SK-N-SH treated with all-trans-retinoic acid at 6 μM for 48 hours (cell line): ENCODE measurements around the gene SEPTIN7.

ENCODE experiments used
- BACH2 ChIP-seq: fragments of 250-450 bp; sonication (Bioruptor Pico); IDR thresholded peaks from 2 replicates; pipeline ENCODE4 v1.9.0; 2021; ENCODE audit warnings: mild to moderate bottlenecking, borderline replicate concordance
- PATZ1 ChIP-seq: fragments of 250-450 bp; sonication (Bioruptor Pico); IDR thresholded peaks from 2 replicates; pipeline ENCODE4 v1.8.0; 2020; ENCODE audit warnings: mild to moderate bottlenecking, moderate library complexity, borderline replicate concordance

GRCh38 chr7:35804231-35804970 is 3.5 kb downstream of the SEPTIN7 start:
- no peak for TF ChIP-seq BACH2 (CRISPR knock-in tag)
- no peak for TF ChIP-seq PATZ1
